GM12875 (cell line): ENCODE measurements around the gene FGF11.

Experiments used
- H3K4me3 ChIP-seq: one replicate; pipeline ENCODE4 v1.5.1; 2011; ENCODE audit warnings: low read depth, low read length, control low read depth
- TF ChIP-seq, protein P1 (sequence below): IDR thresholded peaks from 2 replicates; pipeline ENCODE4 v1.5.1; 2011; ENCODE audit warnings: low read depth, mild to moderate bottlenecking, control low read depth, inconsistent platforms, low read length, moderate library complexity, borderline replicate concordance; ENCODE audit not compliant: insufficient read depth

The FGF11 gene

DNA sequence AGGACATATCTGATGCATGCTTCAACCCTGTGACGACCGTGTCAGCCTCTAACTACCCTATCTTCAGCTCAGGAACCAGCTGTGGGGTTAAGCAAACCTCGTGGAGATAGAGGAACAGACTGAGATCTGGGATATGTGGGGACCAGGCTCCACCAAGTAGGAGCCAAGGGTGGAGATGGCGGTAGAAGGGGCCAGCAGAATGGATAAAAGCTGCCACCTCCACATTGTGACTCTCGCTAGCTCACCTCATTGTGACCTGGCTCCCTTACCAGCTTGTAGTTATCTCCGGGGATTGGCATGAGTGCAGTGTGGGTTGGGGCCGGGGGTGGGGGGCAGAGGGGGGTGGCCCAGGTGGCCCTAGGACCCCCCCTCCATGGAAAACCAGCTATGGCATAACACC, 14.0 kb upstream of the FGF11 start, which contains the start of gene SPEM2:
TSS of gene SPEM2 (plus strand) at position 301 of the 400 bp plus-strand sequence. CDS start at position 374, 73 bp downstream.
- TF ChIP-seq, protein P1, sequence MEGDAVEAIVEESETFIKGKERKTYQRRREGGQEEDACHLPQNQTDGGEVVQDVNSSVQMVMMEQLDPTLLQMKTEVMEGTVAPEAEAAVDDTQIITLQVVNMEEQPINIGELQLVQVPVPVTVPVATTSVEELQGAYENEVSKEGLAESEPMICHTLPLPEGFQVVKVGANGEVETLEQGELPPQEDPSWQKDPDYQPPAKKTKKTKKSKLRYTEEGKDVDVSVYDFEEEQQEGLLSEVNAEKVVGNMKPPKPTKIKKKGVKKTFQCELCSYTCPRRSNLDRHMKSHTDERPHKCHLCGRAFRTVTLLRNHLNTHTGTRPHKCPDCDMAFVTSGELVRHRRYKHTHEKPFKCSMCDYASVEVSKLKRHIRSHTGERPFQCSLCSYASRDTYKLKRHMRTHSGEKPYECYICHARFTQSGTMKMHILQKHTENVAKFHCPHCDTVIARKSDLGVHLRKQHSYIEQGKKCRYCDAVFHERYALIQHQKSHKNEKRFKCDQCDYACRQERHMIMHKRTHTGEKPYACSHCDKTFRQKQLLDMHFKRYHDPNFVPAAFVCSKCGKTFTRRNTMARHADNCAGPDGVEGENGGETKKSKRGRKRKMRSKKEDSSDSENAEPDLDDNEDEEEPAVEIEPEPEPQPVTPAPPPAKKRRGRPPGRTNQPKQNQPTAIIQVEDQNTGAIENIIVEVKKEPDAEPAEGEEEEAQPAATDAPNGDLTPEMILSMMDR, result no peak

DNA sequence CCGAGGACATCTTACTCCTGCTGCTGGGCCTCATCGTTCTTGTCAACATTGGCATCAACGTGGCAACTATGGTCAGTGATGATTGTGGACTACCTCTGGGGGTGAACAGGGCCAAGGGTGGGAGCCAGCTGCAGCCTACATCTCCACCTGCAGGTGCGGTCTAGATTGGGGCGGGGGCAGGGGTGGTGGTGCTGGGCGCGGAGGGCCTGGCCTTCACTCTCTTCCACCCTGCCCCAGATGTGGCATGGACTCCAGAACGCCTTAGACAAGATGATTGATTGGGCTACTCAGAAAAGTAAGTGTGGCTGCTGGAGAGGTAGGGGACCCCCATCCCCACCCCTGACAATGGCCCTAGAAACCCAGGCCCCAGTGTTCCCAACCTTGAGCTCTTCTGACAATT, 13.6 kb upstream of the FGF11 start:
- TF ChIP-seq, protein P1, result no peak
- no peak overlapping the region for H3K4me3 ChIP-seq

More for the DNA sequence above, 14.0 kb upstream of the FGF11 start, which contains the start of gene SPEM2:
- H3K4me3 ChIP-seq, result no peak within 1 kb of the TSS

DNA sequence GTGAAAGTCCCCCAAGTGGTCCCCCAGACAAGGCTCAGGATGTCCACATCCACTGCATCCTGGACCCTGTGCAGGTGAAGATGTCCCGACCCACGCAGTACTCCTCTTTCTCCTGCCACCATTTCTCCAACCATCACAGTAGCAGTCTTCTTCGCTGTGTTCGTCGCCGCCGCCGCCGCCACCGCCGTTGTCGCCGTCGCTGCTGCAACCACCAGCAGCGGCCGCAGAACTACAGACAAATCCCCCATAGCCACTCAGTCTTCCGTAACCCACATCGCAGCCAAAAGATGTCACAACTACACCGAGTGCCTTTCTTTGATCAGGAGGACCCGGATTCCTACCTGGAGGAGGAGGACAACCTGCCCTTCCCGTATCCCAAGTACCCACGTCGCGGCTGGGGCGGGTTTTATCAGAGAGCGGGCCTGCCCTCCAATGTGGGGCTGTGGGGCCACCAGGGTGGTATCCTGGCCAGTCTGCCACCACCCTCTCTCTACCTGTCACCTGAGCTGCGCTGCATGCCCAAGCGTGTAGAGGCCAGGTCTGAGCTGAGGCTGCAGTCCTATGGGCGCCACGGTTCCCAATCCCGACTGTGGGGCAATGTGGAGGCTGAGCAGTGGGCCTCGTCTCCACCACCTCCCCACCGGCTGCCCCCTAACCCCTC, 13.0 kb upstream of the FGF11 start:
- TF ChIP-seq, protein P1, result no peak

DNA sequence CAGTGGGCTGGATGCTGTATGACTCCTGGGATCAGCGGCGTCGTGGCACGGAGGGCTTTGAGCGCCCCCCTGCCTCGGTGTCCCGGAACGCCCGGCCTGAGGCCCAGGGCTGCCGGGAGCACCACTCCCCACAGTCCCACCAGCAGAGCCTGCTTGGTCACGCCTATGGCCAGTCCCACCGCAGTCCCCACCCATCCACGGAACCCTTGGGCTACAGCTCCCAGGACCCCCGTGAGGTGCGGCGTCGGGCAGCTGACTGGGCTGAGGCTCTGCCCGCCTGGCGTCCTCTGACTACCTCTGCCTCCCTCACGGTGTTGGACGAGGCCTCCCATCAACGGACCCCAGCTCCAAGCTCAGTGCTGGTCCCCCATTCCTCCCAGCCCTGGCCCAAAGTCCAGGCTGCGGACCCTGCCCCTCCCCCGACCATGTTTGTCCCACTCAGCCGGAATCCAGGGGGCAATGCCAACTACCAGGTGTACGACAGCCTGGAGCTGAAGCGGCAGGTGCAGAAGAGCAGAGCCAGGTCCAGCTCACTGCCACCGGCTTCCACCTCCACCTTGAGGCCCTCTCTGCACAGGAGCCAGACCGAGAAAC, 12.3 kb upstream of the FGF11 start:
- H3K4me3 ChIP-seq, result no peak overlapping the region
- TF ChIP-seq, protein P1, result no peak

More for the DNA sequence above, 13.0 kb upstream of the FGF11 start:
- no peak overlapping the region for H3K4me3 ChIP-seq

DNA sequence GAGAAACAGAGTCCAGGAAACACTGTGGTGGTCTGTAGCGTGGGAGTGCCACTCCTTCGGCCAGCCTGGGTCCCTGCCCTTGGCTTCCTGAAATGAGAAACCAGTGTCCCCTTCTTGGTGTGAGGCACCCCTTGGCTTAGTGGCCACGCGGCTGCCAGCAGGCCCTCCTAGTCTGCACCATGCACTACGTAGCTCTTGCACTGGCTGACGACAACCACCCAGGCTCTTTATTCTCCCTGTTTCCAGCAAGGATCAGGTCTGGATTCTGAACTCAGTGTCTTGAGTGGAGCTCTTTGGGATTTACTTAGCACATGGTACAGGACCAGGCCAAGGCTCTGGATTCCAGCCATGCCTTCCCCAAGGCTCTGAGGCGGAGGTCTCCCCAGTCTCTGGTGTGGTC, 11.8 kb upstream of the FGF11 start:
- TF ChIP-seq, protein P1, result no peak
- H3K4me3 ChIP-seq, result no peak overlapping the region

DNA sequence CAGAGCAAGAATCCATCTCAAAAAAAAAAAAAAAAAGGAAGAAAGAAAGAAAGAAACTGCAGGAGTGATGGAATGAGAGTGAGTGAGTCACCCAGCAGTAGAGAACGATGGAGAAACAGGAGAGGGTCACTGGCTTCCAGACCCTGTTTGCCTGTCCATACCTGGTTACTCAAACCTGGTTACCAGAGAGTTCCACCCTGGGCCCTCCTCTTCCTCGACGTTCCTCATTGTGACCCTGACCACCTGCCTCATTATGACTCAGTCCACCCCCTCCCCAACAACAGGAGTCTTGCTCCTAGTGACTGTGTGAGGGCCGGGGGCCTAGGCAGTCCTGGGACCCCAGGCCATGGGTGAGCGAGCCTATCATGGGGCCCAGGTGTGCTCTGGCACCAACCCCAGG, 10.8 kb upstream of the FGF11 start, which contains the start of gene SPEM3:
TSS of gene SPEM3 (plus strand) at position 301 of the 400 bp plus-strand sequence. CDS start at position 347, 46 bp downstream.
- no peak within 1 kb of the TSS for H3K4me3 ChIP-seq
- TF ChIP-seq, protein P1, result no peak

DNA sequence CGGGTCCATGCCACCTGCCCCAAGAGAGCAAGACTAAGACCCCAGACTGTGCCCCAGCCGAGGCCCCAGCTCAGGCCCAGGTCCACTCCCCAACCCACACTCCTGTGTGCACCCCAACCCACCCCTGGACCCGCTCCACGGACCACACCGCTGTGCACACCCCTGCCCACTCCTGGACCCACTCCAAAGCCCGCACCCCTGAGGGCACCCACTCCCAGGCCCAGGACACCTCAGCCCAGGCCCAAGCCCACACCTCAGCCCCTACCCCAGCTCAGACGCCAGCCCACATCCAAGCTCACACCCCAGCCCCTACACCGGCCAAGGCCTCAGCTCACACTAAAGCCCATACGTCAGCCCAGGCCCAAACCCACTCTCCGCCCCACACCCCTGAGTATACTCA, 9.6 kb upstream of the FGF11 start:
- TF ChIP-seq, protein P1, result no peak
- no peak overlapping the region for H3K4me3 ChIP-seq
